ENCODE data around the gene BTBD2. TPM values are rescaled to one million over a fixed set of nuclear protein-coding genes. Genes with fewer than 3 reads are reported as not detected.

Gene BTBD2
- total and polyA plus RNA-seq, 2 of the 13 experiments (the other 11 are each of a cell fraction or from before 2014, with no cell fraction given), result 28.1 to 45.3 TPM

DNA sequence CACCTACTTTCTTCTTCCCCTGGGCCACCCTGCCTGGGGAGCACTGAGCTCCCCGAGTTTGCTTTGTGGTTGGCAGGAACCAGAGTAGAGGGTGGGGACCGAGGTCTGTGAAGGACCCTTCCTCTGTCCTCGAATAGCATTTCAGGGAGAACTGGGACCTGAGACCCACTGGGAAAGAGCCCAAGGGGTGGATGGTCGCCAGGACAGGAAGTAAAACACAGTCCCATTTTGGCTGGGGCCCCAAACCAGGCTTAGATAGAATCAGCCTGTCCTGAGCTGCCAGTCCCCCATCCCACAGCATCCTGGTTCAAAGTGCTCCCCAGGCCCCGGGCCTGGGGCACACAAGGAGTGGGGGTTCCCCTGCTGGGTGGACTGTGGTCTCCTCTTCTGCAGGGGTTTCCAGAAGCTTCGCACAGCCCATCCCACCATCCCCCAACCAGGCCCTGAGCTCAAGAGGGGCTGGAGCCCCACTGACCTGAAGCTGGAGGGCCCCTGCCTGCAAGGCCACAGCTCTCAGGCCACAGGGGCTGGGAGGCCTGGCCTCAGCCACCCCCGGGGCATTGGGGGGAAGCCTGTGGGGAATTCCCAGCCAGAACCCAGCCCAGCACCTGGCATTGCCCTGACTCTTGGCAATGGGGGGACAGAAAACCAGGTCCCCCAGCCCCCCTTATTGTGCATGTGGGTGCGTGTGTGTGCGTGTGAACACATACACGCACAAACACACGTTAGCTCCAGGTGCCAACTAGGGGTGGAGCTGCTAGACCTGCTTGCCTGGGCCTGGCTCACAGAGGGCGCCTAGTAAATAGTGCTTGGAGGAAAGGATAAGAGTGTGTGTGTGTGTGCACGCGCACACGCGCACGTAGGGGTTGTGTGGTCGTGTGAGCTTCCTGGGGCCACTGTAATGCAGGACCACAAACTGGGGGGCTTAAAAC is 36.5 kb upstream of the BTBD2 start (continued):
- TF ChIP-seq, protein P1, sequence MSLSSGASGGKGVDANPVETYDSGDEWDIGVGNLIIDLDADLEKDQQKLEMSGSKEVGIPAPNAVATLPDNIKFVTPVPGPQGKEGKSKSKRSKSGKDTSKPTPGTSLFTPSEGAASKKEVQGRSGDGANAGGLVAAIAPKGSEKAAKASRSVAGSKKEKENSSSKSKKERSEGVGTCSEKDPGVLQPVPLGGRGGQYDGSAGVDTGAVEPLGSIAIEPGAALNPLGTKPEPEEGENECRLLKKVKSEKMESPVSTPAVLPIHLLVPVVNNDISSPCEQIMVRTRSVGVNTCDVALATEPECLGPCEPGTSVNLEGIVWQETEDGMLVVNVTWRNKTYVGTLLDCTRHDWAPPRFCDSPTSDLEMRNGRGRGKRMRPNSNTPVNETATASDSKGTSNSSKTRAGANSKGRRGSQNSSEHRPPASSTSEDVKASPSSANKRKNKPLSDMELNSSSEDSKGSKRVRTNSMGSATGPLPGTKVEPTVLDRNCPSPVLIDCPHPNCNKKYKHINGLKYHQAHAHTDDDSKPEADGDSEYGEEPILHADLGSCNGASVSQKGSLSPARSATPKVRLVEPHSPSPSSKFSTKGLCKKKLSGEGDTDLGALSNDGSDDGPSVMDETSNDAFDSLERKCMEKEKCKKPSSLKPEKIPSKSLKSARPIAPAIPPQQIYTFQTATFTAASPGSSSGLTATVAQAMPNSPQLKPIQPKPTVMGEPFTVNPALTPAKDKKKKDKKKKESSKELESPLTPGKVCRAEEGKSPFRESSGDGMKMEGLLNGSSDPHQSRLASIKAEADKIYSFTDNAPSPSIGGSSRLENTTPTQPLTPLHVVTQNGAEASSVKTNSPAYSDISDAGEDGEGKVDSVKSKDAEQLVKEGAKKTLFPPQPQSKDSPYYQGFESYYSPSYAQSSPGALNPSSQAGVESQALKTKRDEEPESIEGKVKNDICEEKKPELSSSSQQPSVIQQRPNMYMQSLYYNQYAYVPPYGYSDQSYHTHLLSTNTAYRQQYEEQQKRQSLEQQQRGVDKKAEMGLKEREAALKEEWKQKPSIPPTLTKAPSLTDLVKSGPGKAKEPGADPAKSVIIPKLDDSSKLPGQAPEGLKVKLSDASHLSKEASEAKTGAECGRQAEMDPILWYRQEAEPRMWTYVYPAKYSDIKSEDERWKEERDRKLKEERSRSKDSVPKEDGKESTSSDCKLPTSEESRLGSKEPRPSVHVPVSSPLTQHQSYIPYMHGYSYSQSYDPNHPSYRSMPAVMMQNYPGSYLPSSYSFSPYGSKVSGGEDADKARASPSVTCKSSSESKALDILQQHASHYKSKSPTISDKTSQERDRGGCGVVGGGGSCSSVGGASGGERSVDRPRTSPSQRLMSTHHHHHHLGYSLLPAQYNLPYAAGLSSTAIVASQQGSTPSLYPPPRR (CRISPR knock-in tag; IDR thresholded peaks at IDR 0.05; ENCODE audit: borderline replicate concordance), result no peak
- TF ChIP-seq, protein P2, sequence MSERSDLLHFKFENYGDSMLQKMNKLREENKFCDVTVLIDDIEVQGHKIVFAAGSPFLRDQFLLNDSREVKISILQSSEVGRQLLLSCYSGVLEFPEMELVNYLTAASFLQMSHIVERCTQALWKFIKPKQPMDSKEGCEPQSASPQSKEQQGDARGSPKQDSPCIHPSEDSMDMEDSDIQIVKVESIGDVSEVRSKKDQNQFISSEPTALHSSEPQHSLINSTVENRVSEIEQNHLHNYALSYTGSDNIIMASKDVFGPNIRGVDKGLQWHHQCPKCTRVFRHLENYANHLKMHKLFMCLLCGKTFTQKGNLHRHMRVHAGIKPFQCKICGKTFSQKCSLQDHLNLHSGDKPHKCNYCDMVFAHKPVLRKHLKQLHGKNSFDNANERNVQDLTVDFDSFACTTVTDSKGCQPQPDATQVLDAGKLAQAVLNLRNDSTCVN (CRISPR knock-in tag; IDR thresholded peaks at IDR 0.05; ENCODE audit: borderline replicate concordance), result peak; percentile 62; the same call in 1 of the 2 replicates
- TF ChIP-seq, protein P3, sequence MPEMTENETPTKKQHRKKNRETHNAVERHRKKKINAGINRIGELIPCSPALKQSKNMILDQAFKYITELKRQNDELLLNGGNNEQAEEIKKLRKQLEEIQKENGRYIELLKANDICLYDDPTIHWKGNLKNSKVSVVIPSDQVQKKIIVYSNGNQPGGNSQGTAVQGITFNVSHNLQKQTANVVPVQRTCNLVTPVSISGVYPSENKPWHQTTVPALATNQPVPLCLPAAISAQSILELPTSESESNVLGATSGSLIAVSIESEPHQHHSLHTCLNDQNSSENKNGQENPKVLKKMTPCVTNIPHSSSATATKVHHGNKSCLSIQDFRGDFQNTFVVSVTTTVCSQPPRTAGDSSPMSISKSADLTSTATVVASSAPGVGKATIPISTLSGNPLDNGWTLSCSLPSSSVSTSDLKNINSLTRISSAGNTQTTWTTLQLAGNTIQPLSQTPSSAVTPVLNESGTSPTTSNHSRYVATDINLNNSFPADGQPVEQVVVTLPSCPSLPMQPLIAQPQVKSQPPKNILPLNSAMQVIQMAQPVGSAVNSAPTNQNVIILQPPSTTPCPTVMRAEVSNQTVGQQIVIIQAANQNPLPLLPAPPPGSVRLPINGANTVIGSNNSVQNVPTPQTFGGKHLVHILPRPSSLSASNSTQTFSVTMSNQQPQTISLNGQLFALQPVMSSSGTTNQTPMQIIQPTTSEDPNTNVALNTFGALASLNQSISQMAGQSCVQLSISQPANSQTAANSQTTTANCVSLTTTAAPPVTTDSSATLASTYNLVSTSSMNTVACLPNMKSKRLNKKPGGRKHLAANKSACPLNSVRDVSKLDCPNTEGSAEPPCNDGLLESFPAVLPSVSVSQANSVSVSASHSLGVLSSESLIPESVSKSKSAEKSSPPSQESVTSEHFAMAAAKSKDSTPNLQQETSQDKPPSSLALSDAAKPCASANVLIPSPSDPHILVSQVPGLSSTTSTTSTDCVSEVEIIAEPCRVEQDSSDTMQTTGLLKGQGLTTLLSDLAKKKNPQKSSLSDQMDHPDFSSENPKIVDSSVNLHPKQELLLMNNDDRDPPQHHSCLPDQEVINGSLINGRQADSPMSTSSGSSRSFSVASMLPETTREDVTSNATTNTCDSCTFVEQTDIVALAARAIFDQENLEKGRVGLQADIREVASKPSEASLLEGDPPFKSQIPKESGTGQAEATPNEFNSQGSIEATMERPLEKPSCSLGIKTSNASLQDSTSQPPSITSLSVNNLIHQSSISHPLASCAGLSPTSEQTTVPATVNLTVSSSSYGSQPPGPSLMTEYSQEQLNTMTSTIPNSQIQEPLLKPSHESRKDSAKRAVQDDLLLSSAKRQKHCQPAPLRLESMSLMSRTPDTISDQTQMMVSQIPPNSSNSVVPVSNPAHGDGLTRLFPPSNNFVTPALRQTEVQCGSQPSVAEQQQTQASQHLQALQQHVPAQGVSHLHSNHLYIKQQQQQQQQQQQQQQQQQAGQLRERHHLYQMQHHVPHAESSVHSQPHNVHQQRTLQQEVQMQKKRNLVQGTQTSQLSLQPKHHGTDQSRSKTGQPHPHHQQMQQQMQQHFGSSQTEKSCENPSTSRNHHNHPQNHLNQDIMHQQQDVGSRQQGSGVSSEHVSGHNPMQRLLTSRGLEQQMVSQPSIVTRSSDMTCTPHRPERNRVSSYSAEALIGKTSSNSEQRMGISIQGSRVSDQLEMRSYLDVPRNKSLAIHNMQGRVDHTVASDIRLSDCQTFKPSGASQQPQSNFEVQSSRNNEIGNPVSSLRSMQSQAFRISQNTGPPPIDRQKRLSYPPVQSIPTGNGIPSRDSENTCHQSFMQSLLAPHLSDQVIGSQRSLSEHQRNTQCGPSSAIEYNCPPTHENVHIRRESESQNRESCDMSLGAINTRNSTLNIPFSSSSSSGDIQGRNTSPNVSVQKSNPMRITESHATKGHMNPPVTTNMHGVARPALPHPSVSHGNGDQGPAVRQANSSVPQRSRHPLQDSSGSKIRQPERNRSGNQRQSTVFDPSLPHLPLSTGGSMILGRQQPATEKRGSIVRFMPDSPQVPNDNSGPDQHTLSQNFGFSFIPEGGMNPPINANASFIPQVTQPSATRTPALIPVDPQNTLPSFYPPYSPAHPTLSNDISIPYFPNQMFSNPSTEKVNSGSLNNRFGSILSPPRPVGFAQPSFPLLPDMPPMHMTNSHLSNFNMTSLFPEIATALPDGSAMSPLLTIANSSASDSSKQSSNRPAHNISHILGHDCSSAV (CRISPR knock-in tag; IDR thresholded peaks at IDR 0.05; ENCODE audit: borderline replicate concordance), result 0 out of 2 replicates have a peak, but pooled peaks have one; percentile 45
- TF ChIP-seq SALL2 (CRISPR knock-in tag; IDR thresholded peaks at IDR 0.05) (no peak), SP2 (CRISPR knock-in tag; IDR thresholded peaks at IDR 0.05) (no peak), MTA1 (CRISPR knock-in tag; IDR thresholded peaks at IDR 0.05; ENCODE audit: borderline replicate concordance) (peak; percentile 30; the same call in 1 of the 2 replicates), AKAP8 (CRISPR knock-in tag; IDR thresholded peaks at IDR 0.05) (peak; percentile 24; the same call in 1 of the 2 replicates), ZNF160 (CRISPR knock-in tag; IDR thresholded peaks at IDR 0.05) (no peak)
- TF ChIP-seq, protein P4, sequence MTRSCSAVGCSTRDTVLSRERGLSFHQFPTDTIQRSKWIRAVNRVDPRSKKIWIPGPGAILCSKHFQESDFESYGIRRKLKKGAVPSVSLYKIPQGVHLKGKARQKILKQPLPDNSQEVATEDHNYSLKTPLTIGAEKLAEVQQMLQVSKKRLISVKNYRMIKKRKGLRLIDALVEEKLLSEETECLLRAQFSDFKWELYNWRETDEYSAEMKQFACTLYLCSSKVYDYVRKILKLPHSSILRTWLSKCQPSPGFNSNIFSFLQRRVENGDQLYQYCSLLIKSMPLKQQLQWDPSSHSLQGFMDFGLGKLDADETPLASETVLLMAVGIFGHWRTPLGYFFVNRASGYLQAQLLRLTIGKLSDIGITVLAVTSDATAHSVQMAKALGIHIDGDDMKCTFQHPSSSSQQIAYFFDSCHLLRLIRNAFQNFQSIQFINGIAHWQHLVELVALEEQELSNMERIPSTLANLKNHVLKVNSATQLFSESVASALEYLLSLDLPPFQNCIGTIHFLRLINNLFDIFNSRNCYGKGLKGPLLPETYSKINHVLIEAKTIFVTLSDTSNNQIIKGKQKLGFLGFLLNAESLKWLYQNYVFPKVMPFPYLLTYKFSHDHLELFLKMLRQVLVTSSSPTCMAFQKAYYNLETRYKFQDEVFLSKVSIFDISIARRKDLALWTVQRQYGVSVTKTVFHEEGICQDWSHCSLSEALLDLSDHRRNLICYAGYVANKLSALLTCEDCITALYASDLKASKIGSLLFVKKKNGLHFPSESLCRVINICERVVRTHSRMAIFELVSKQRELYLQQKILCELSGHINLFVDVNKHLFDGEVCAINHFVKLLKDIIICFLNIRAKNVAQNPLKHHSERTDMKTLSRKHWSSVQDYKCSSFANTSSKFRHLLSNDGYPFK (CRISPR knock-in tag; IDR thresholded peaks at IDR 0.05; ENCODE audit: borderline replicate concordance), result no peak

Measured in HepG2 (cell line).